Stimulated activated CD4-positive, alpha-beta T cell treated with anti-CD3 and anti-CD28 coated beads, Interleukin-4, amount 100 ng/mL, for 24 hours (primary cell): ENCODE results near the gene GRP.

Source experiments
- DNase-seq: peaks from one replicate; pipeline ENCODE4 v3.0.0-alpha.2; 2020

The GRP gene

GRCh38 chr18:59219672-59220163 is at the start of gene GRP:
Gene GRP, plus strand, starts transcription at chr18:59220158. Its CDS starts 108 bp downstream, at chr18:59220266.
- no peak for DNase-seq

GRCh38 chr18:59172664-59173249 is 47.2 kb upstream of the GRP start:
- DNase-seq = no peak

DNA sequence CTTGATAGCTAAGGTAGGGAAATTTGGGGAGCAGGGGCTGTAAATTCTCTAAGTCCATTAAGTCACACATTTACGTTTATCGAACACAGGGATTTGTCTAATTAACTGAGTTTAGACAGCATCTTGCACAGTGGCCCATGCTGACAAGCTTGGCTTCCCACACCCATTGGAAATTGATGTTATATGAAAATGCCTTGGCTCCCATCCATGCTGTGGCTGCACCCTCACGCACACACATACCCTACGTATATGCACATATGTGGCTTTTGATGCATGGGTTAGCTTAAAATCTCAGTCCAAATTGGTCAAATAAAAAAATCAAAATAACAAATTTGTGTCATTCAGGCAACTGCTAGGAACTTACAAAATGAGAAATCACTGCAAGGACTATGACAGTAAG is 42.5 kb upstream of the GRP start:
- no peak for DNase-seq

GRCh38 chr18:59180150-59180845 is 39.7 kb upstream of the GRP start:
- no peak for DNase-seq

DNA sequence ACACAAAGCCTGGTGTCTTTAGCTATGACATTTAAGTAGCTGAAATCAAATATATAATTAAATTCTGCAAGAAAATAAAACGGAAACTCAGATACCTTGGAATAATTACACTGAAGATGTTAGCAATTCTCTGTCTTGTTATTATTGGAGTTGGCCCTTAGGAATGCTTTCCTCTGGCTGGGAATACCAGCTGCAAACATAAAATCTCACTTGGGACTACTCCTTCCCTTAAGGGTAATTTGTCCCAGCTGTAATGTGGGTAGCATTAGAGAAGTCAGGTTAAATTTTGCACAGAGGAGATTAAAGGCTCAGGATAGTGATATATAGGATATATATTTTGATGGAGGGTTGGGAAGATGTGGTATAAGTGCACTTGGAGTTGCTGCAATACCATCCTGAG is 37.3 kb upstream of the GRP start:
- DNase-seq = no peak

GRCh38 chr18:59189008-59189407 is 30.9 kb upstream of the GRP start:
- no peak for DNase-seq

GRCh38 chr18:59189746-59190145 is 30.2 kb upstream of the GRP start:
- DNase-seq = no peak

GRCh38 chr18:59196161-59196725 is 23.7 kb upstream of the GRP start:
- DNase-seq = no peak

DNA sequence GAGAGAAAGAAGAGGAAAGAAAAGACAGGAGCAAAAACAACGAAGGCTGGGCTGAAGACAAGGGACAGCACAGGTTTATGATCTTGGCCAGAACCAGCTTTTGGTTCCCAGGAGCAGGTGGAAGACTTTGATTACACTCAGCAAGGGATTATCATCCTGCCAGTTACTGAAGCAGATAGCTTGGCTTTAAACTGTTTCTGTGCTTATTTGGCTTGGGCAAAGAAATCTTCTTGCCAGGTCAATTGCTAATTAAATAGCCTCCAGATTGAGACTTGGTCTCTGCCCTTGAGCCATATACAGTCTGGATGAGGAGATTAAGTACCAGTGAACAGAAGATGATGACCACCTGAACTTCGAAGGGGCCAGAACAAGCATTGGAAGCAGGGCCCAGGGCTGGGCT is 22.3 kb upstream of the GRP start:
- no peak for DNase-seq

DNA sequence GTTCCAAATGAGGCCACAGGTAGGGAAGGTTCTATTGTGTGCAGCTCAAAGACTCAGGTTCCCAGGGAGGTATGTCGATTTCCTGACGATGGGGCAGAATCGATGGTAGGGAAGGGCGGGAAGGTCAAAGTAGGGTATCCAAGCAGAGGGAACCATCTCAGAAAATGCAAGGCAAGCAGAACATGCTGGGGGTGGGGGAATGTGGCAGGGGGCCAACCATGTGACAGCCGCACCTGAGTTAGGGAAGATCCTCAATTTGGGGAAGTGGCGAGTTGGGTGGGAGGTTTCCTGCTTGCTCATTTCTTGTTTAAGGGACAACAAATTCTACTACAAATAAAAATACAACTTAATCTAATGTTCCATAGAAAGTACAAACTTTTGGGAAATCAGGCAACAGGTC is 21.7 kb upstream of the GRP start:
- no peak for DNase-seq

DNA sequence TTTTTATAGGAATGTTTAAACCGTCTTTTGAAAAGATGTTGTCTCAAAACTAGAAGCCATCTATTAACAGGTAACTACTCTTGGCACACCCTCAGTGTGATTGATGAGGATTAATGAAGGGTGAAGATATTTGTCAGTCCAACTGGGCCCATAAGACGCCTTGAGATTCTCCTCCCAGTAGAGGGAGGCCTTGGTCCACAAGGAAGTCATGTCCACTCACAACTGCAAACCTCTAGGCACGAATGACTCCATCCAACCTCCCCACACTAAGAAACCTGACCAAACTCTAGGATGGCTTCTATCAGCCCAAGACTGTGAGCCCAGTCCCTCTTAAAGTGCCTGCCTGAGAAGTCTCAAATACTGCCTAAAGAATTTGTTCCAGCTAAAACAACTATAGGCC is 19.2 kb upstream of the GRP start:
- no peak for DNase-seq

DNA sequence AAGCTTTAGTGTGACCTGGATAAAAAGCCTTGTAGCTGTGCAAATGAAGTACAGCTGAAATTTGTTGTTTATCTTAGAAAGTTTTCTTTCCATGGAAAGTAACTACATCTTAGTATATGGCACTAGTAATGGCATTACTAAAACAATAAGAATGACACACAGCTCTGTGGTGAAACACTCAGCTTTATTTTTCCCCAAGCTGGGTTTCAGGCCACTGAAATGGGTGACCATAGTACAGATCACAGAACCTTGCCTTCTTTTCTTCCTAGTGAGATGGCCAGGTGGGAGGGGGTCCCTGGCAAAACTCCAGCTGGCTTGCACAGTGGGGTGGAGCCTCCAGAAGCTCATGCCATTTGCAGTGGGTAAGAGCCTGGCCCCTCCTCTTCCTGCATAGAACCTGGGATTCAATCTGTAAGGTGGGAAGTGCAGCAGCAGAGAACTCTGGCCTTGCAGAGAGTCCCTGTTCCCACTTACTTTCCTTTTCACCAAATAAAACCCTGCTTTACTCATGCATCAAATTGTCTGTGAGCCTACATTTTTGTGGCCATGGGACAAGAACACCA is 17.6 kb upstream of the GRP start:
- no peak for DNase-seq

GRCh38 chr18:59207506-59207905 is 12.5 kb upstream of the GRP start:
- DNase-seq = no peak

DNA sequence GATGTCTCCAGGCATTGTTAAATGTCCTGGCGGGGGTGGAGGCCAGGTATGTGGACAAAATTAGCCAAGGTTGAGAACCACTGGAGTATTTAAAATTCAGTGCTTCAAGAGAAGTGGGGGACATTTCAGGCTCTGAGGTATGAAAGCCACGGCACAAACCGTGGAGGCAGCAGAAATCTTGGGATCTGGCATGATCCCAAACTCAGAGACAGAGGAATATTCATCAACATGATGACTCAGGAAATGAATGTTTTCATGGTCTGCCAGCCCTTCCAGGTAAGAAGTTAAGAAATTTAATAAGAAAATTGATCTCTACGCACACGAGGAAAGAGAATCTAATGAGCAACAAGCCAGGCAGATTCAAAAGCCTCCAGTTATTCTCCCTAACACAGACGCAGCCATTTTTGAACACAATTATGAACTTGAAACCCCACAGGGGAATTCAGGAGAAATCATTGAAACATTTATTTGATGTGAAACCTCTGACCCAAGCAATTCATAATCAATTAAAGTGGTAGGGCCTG is 11.3 kb upstream of the GRP start:
- no peak for DNase-seq

DNA sequence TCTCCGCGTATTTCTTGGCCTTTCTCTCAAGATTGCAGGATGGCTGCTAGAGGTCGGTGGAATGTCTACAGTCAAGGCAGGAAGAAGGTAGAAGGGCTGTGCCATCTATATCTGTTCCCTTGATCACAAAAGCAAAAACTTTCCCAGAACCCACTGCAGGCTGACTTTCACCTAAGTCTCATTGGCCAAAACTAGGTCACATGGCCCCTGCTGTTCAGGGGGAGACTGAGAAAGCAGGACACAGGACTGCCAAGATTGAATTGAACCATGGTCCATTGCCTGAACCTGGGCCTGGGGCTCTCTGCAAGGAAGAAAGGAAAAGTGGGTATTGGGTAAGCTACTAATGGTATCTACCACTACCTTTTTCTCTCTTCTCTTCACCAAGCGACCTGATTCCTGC is 9.7 kb upstream of the GRP start:
- no peak for DNase-seq

- no peak for DNase-seq
Measured at GRCh38 chr18:59211629-59212028, 8.3 kb upstream of the GRP start.

GRCh38 chr18:59218018-59218417 is 1.9 kb upstream of the GRP start:
- no peak for DNase-seq

- DNase-seq = no peak
Measured at GRCh38 chr18:59220164-59220783, 316 bp downstream of the GRP start.

DNA sequence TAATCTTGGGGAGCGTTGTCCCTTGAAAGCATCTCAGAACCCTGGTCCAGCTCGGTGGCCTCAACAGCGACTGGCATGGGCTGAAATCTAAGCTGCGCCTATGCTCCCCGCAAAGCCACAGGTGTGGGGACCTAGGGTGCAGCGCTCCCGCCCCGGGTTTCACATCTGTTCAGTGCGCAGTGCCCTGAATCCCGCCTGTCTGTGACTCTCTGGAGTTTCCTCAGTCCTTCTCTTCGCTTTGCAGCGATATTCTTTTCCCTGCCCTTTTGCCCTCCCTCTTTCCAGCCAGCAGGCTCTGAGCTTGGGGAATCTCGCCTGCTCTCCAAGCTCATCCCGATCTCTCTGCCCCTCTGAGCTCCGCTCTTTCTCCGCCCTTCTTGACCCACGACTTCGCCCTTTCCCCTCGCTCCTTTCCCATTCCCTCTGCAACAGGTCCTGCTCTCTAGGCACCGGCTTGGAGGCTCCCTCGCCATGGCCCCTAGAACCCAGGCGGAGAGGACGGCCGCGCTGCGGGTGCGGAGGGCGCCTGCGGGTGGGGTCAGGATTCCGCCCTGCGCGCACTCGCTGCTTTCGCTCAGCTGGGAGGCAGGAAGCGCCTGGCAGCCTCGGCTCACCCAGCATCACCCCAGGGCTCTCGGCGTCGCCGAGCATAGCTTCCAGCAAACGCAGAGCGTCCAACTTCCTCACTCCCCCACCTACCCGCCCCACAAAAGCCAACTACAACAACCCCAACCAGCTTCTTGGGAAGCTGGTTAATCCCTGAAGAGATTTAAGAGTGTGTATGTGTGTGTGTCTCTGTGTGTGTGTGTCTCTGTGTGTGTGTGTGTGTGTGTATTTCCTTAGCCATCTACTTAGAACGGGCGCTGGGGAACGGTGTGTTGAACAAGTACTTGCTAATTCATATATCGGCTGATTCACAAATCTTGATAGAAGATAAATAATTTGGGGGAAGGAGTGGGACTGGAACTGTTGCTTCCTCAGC is 1.1 kb downstream of the GRP start:
- DNase-seq = no peak

- DNase-seq = no peak
Measured at GRCh38 chr18:59222341-59222740, 2.4 kb downstream of the GRP start.

- DNase-seq = no peak
Measured at GRCh38 chr18:59228351-59228750, 8.4 kb downstream of the GRP start.

GRCh38 chr18:59229191-59229590 is 9.2 kb downstream of the GRP start:
- no peak for DNase-seq
